PC-3 (cell line): Measurements from ENCODE around the gene AOPEP. TPM values are rescaled to one million over a fixed set of nuclear protein-coding genes. Genes with fewer than 3 reads are reported as not detected.

Experiments used
- ATAC-seq: fragments of 200-7000 bp; cut with Tn5 transposase; 2 replicates; pipeline ENCODE4 v1.9.1; 2020; ENCODE audit warnings: mild to moderate bottlenecking, moderate library complexity
- BruUV-seq: library from RNA; stranded (reverse); fragments of 400-500 nt; replicated peaks from 2 replicates; lab custom pipeline; 2021; lab: Mats Ljungman, UMichigan
- CTCF ChIA-PET: fragments of 300-600 bp; sonication (Branson Sonifier 250); formaldehyde crosslinking; loops from one replicate; lab custom pipeline; 2022; ENCODE audit warnings: antibody characterized with exemption; lab: Charles Lee
- POLR2A ChIA-PET: fragments of 300-600 bp; sonication (Branson Sonifier 250); formaldehyde crosslinking; loops from one replicate; lab custom pipeline; 2022; ENCODE audit warnings: antibody characterized with exemption; ENCODE audit not compliant: unreplicated experiment; lab: Charles Lee
- DNase-seq: peaks from one replicate; pipeline ENCODE4 v3.0.0-alpha.2; 2015
- H2AFZ ChIP-seq: fragments of 300-600 bp; sonication (generic); 2 replicates; pipeline ENCODE4 v1.6.0; 2016; ENCODE audit warnings: antibody characterized with exemption, low read length
- H3F3A ChIP-seq: fragments of 300-600 bp; sonication (generic); one replicate; pipeline ENCODE4 v1.6.0; 2017; ENCODE audit warnings: antibody characterized with exemption, low read length, control low read depth, mild to moderate bottlenecking; ENCODE audit not compliant: unreplicated experiment
- H3K27ac ChIP-seq: fragments of 300-600 bp; sonication (generic); 2 replicates; pipeline ENCODE4 v1.5.1; 2016; ENCODE audit warnings: mild to moderate bottlenecking, low read length
- H3K27me3 ChIP-seq: fragments of 300-600 bp; sonication (generic); 2 replicates; pipeline ENCODE4 v1.6.1; 2016; ENCODE audit warnings: low read length, mixed read lengths
- H3K36me3 ChIP-seq: fragments of 300-600 bp; sonication (generic); 2 replicates; pipeline ENCODE4 v1.6.1; 2016; ENCODE audit warnings: low read depth, mixed run types, low read length, mixed read lengths
- H3K4me1 ChIP-seq: fragments of 300-600 bp; sonication (generic); 2 replicates; pipeline ENCODE4 v1.5.1; 2016; ENCODE audit warnings: low read length; ENCODE audit not compliant: insufficient read depth
- H3K4me2 ChIP-seq: fragments of 300-600 bp; sonication (generic); 2 replicates; pipeline ENCODE4 v1.6.0; 2016; ENCODE audit warnings: low read length
- H3K4me3 ChIP-seq: fragments of 300-600 bp; sonication (generic); 2 replicates; pipeline ENCODE4 v1.5.1; 2016; ENCODE audit warnings: mild to moderate bottlenecking, low read length, mixed read lengths
- H3K79me2 ChIP-seq: fragments of 300-600 bp; sonication (generic); 2 replicates; pipeline ENCODE4 v1.6.1; 2017; ENCODE audit warnings: low read length, mixed read lengths
- H3K9ac ChIP-seq: fragments of 300-600 bp; sonication (generic); 2 replicates; pipeline ENCODE4 v1.6.0; 2016; ENCODE audit warnings: mild to moderate bottlenecking, low read length
- H3K9me2 ChIP-seq: fragments of 300-600 bp; sonication (generic); replicated peaks from 2 replicates; pipeline ENCODE4 v1.6.1; 2016; ENCODE audit warnings: mixed run types, low read length, mixed read lengths
- H3K9me3 ChIP-seq: fragments of 300-600 bp; sonication (generic); 2 replicates; pipeline ENCODE4 v1.6.1; 2016; ENCODE audit warnings: low read length, mixed read lengths
- H4K20me1 ChIP-seq: fragments of 300-600 bp; sonication (generic); 2 replicates; pipeline ENCODE4 v1.6.1; 2016; ENCODE audit warnings: low read length, mixed read lengths
- CTCF ChIP-seq: fragments of 300-600 bp; sonication (generic); conservative IDR thresholded peaks from 2 replicates; pipeline ENCODE4 v1.5.1; 2017; ENCODE audit warnings: antibody characterized with exemption, low read depth, mild to moderate bottlenecking, low read length
- EZH2 ChIP-seq: fragments of 300-600 bp; sonication (generic); IDR thresholded peaks from one replicate; pipeline ENCODE4 v1.6.1; 2017; ENCODE audit warnings: antibody characterized with exemption, mild to moderate bottlenecking, low read length; ENCODE audit not compliant: unreplicated experiment
- EZH2phosphoT487 ChIP-seq: fragments of 300-600 bp; sonication (generic); IDR thresholded peaks from 2 replicates; pipeline ENCODE4 v1.6.1; 2018; ENCODE audit warnings: mild to moderate bottlenecking, antibody characterized with exemption, low read length, borderline replicate concordance
- intact Hi-C: fragments of 100-400 bp; cut with micrococcal nuclease; formaldehyde crosslinking; loops from 2 replicates; pipeline ENCODE4 v1.9.0; 2023
- total RNA-seq: library from RNA; depleted of rRNA; stranded (reverse); fragments of >200 nt; gene quantifications from 2 replicates; pipeline ENCODE4 v1.2.3, GENCODE V29; 2014

The AOPEP gene
- total RNA-seq, 1 experiment from 2014 or later = 23.1 TPM

GRCh38 chr9:94920420-94921091 lies 194.1 kb downstream of the AOPEP start:
- Histone ChIP-seq H3K27me3 (no peaks in the 10 kb centered on the region), H3K79me2 (peaks cover 20% of the 10 kb centered on the region), H3K4me3 (no peak overlapping the region), H3K9me3 (no peaks in the 10 kb centered on the region), H3K9ac (peak overlapping the region; percentile 47), H3K36me3 (no peaks in the 10 kb centered on the region), H3K9me2 (no peaks in the 10 kb centered on the region), H2AFZ (no peak overlapping the region), H4K20me1 (no peaks in the 10 kb centered on the region), H3K4me1 (peaks cover 81% of the 10 kb centered on the region), H3K4me2 (peak overlapping the region; percentile 73), H3K27ac (peak overlapping the region; percentile 99), H3F3A (peaks cover 5% of the 10 kb centered on the region)
- DNase-seq = no peak
- ATAC-seq = no peak
- ChIA-PET POLR2A (no interaction called here), CTCF (no interaction called here)
- TF ChIP-seq EZH2phosphoT487 = no peak
- TF ChIP-seq EZH2 = no peak
- TF ChIP-seq CTCF = no peak
- intact Hi-C loops = no loop called here
- BruUV-seq = no TSS peak

GRCh38 chr9:94921092-94921471 lies 194.6 kb downstream of the AOPEP start:
- Histone ChIP-seq H3F3A (peaks cover 5% of the 10 kb centered on the region), H3K4me1 (peaks cover 76% of the 10 kb centered on the region), H3K9me2 (no peaks in the 10 kb centered on the region), H3K36me3 (no peaks in the 10 kb centered on the region), H3K9me3 (no peaks in the 10 kb centered on the region), H3K27me3 (no peaks in the 10 kb centered on the region), H3K27ac (peak overlapping the region; percentile 99), H4K20me1 (no peaks in the 10 kb centered on the region), H2AFZ (no peak overlapping the region), H3K79me2 (peaks cover 16% of the 10 kb centered on the region), H3K4me2 (peak overlapping the region; percentile 73), H3K4me3 (no peak overlapping the region), H3K9ac (peak overlapping the region; percentile 47)
- ChIA-PET POLR2A (no interaction called here), CTCF (no interaction called here)
- DNase-seq = peak; percentile 56
- TF ChIP-seq CTCF (no peak), EZH2phosphoT487 (no peak), EZH2 (no peak)
- BruUV-seq = no TSS peak
- intact Hi-C loops = no loop called here
- no peak for ATAC-seq

DNA sequence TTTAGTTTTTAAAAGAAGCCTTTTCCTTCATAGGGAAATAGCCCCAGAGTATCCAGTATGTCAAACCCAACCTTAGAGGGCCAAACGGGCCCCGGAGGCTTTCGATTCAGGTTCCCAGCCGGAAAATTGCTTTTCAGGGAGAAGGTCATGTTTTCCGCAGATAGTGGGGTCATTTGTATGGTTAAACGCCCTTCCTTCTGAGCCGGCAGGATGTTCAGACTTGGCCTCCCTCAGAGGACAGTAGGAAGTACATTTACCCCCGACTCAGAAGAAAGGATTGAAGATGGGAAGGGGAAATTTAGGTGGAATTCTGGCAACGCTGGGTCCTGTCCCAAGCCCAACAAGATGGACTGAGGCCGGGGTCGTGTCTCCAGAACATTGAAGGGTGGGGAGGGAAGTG lies 195.2 kb downstream of the AOPEP start:
- no TSS peak for BruUV-seq

More for the DNA sequence above, 195.2 kb downstream of the AOPEP start:
- Histone ChIP-seq H4K20me1 (no peaks in the 10 kb centered on the region), H3K4me3 (no peak overlapping the region), H3K9ac (peak overlapping the region; percentile 47), H3K27ac (peak overlapping the region; percentile 99), H3K27me3 (no peaks in the 10 kb centered on the region), H3K36me3 (no peaks in the 10 kb centered on the region), H3K4me1 (peaks cover 72% of the 10 kb centered on the region), H2AFZ (no peak overlapping the region), H3F3A (peaks cover 5% of the 10 kb centered on the region), H3K4me2 (peak overlapping the region; percentile 73), H3K9me3 (no peaks in the 10 kb centered on the region), H3K9me2 (no peaks in the 10 kb centered on the region), H3K79me2 (peaks cover 16% of the 10 kb centered on the region)
- ChIA-PET CTCF (no interaction called here), POLR2A (no interaction called here)
- no peak for DNase-seq
- intact Hi-C loops = no loop called here
- TF ChIP-seq CTCF (no peak), EZH2 (no peak), EZH2phosphoT487 (no peak)
- ATAC-seq = no peak
